PFSK-1 (cell line): Measurements from ENCODE around the gene TBC1D9B.

ENCODE experiments used
- POLR2AphosphoS5 ChIP-seq: IDR thresholded peaks from 2 replicates; pipeline ENCODE4 v1.6.1; 2012; ENCODE audit warnings: low read depth, mild to moderate bottlenecking, control low read depth, low read length, moderate library complexity
- TAF1 ChIP-seq: IDR thresholded peaks from 2 replicates; pipeline ENCODE4 v1.6.1; 2012; ENCODE audit warnings: low read length, control low read depth, borderline replicate concordance; ENCODE audit not compliant: insufficient read depth
- TF ChIP-seq, protein P1 (sequence below), 2 experiments: IDR thresholded peaks; 2 replicates each; pipeline versions ENCODE4 v1.6.1 to v1.8.0; 2011 to 2012; ENCODE audit warnings: low read depth in 2 of 2, low read length in 2 of 2, control low read depth in 1 of 2, inconsistent platforms in 1 of 2, mild to moderate bottlenecking in 1 of 2, moderate library complexity in 1 of 2; ENCODE audit not compliant: insufficient read depth in 1 of 2

DNA sequence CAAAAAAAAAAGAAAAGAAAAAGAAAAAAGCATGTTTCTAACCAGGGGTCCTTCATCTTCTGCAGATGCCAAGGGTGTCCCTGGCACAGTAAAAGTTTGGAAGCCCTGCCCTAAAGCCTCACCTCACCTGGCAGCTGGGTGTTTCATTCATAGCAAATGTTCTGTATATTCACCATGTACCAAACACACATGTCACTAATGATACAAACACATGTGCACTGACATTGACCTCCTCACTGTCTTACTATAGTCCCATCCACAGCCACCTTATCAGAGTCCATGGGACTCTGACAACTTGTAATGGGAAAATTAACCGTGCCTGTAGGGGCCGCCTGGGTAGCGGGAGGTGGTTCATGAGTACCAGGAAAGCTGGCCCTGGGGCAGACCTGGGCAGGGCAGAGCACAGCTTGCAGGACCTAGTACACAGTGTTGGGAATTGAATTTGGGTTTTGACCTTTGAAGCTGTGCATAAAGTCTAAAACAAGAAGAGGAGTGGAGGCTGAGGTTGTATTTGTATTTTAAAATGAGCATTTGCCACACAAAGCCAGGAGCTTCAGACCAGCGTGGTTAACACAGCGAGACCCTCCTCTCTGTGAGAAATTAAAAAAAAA is 94.6 kb downstream of the TBC1D9B start:
- TF ChIP-seq TAF1, result no peak
- TF ChIP-seq, protein P1, sequence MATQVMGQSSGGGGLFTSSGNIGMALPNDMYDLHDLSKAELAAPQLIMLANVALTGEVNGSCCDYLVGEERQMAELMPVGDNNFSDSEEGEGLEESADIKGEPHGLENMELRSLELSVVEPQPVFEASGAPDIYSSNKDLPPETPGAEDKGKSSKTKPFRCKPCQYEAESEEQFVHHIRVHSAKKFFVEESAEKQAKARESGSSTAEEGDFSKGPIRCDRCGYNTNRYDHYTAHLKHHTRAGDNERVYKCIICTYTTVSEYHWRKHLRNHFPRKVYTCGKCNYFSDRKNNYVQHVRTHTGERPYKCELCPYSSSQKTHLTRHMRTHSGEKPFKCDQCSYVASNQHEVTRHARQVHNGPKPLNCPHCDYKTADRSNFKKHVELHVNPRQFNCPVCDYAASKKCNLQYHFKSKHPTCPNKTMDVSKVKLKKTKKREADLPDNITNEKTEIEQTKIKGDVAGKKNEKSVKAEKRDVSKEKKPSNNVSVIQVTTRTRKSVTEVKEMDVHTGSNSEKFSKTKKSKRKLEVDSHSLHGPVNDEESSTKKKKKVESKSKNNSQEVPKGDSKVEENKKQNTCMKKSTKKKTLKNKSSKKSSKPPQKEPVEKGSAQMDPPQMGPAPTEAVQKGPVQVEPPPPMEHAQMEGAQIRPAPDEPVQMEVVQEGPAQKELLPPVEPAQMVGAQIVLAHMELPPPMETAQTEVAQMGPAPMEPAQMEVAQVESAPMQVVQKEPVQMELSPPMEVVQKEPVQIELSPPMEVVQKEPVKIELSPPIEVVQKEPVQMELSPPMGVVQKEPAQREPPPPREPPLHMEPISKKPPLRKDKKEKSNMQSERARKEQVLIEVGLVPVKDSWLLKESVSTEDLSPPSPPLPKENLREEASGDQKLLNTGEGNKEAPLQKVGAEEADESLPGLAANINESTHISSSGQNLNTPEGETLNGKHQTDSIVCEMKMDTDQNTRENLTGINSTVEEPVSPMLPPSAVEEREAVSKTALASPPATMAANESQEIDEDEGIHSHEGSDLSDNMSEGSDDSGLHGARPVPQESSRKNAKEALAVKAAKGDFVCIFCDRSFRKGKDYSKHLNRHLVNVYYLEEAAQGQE (IDR thresholded peaks at IDR 0.05; ENCODE audit: insufficient read depth in 1 of 2, low read depth in 2 of 2, low read length in 2 of 2), result no peak
- no peak for TF ChIP-seq POLR2AphosphoS5
